HG02884 (cell line): ENCODE measurements around the gene DDX23.

Experiments used
- ATAC-seq: cut with Tn5 transposase; IDR thresholded peaks from one replicate; pipeline ENCODE4 v1.9.1; 2021; ENCODE audit warnings: mild to moderate bottlenecking, moderate library complexity; ENCODE audit not compliant: unreplicated experiment

The DDX23 gene

GRCh38 chr12:48824905-48825304, 27.1 kb downstream of the DDX23 start:
- no peak for ATAC-seq

- ATAC-seq: no peak
Observed at GRCh38 chr12:48824112-48824511, 27.9 kb downstream of the DDX23 start.

GRCh38 chr12:48823281-48823680, 28.7 kb downstream of the DDX23 start:
- ATAC-seq: no peak

GRCh38 chr12:48822711-48823110, 29.3 kb downstream of the DDX23 start:
- no peak for ATAC-seq

- no peak for ATAC-seq
Observed at GRCh38 chr12:48822139-48822538, 29.8 kb downstream of the DDX23 start.

GRCh38 chr12:48819986-48820725, 31.8 kb downstream of the DDX23 start:
- no peak for ATAC-seq

- no peak for ATAC-seq
Observed at GRCh38 chr12:48818831-48819590, 33.0 kb downstream of the DDX23 start.

GRCh38 chr12:48817873-48818830, 33.8 kb downstream of the DDX23 start, which contains the start of gene CACNB3:
Gene CACNB3 (plus strand): TSS chr12:48818496. CDS start chr12:48818930, 434 bp downstream.
- ATAC-seq: no peak

GRCh38 chr12:48816143-48816854, 35.7 kb downstream of the DDX23 start:
- ATAC-seq: no peak

- peak; percentile 31 for ATAC-seq
Observed at GRCh38 chr12:48815126-48816110, 36.5 kb downstream of the DDX23 start.

GRCh38 chr12:48814262-48815125, 37.5 kb downstream of the DDX23 start:
- ATAC-seq: peak; percentile 71

- ATAC-seq: no peak
Observed at GRCh38 chr12:48813465-48814261, 38.3 kb downstream of the DDX23 start.

GRCh38 chr12:48812389-48812788, 39.6 kb downstream of the DDX23 start:
- ATAC-seq: no peak

GRCh38 chr12:48811437-48812090, 40.4 kb downstream of the DDX23 start:
- no peak for ATAC-seq

- ATAC-seq: no peak
Observed at GRCh38 chr12:48810903-48811431, 41.0 kb downstream of the DDX23 start.

- ATAC-seq: no peak
Observed at GRCh38 chr12:48807981-48808380, 44.0 kb downstream of the DDX23 start.

GRCh38 chr12:48803675-48804074, 48.3 kb downstream of the DDX23 start:
- no peak for ATAC-seq
